ENCODE measurements around the gene MYO3B.

DNA sequence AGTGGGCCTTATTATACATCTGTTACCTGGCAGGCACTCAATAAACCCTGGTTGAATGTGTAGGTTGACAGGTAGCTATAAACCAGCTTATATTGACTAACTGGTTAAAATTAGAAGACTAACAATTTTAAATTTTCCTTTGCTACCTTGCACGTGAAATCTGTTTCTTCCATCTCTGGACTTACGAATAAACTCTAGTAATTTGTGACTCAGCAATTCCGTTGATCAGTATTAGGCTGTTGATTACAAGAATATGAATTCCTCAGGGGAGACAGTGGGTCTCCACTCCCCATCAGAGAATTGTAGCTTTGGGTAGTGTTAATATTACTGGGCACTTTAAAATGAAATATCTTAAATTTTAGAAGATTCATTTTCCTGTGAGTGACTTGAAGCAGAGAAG is 399.4 kb downstream of the MYO3B start:
- TF ChIP-seq, protein P1, sequence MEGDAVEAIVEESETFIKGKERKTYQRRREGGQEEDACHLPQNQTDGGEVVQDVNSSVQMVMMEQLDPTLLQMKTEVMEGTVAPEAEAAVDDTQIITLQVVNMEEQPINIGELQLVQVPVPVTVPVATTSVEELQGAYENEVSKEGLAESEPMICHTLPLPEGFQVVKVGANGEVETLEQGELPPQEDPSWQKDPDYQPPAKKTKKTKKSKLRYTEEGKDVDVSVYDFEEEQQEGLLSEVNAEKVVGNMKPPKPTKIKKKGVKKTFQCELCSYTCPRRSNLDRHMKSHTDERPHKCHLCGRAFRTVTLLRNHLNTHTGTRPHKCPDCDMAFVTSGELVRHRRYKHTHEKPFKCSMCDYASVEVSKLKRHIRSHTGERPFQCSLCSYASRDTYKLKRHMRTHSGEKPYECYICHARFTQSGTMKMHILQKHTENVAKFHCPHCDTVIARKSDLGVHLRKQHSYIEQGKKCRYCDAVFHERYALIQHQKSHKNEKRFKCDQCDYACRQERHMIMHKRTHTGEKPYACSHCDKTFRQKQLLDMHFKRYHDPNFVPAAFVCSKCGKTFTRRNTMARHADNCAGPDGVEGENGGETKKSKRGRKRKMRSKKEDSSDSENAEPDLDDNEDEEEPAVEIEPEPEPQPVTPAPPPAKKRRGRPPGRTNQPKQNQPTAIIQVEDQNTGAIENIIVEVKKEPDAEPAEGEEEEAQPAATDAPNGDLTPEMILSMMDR (conservative IDR thresholded peaks at IDR 0.05) = no peak
- no peak for TF ChIP-seq ZFX (IDR thresholded peaks at IDR 0.05)
